ENCODE data around the gene E2F2. TPM values are rescaled to one million over a fixed set of nuclear protein-coding genes. Genes with fewer than 3 reads are reported as not detected.

Gene E2F2
- total and polyA plus RNA-seq, 2 of the 4 experiments (the other 2 are of a cell fraction) = 0.36 to 0.51 TPM

DNA sequence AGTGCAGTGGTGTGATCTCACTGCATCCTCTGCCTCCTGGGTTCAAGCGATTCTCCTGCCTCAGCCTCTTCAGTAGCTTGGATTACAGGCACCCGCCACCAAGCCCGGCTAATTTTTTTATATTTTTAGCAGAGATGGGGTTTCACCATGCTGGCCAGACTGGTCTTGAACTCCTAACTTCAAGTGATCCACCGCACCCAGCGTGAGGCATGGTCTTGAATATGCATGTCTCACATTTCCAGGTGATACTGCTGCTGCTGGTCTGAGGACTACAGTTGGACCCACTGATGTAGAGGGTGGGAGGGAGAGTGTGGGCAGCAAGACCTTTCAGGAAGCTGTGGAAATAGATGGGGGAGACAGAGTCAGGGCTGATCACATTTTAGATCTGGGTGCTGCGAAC, 25.2 kb downstream of the E2F2 start:
- Histone ChIP-seq H4K91ac (ENCODE audit: insufficient read depth, low read depth, low read length) (no peak overlapping the region), H4K20me1 (ENCODE audit: insufficient read depth, low read length) (no peaks in the 10 kb centered on the region), H2AK9ac (replicated peaks; ENCODE audit: low read depth, low read length, poor library complexity) (no peak overlapping the region), H3K4me2 (ENCODE audit: low read depth, low read length) (no peak overlapping the region), H2AFZ (replicated peaks; ENCODE audit: low read length, poor library complexity) (no peak overlapping the region), H3K9me1 (ENCODE audit: insufficient read depth, low read length) (no peaks in the 10 kb centered on the region), H4K5ac (ENCODE audit: low read depth, low read length) (no peak overlapping the region), H3K9ac (ENCODE audit: low read depth, low read length) (no peak overlapping the region), H4K8ac (ENCODE audit: low read depth in 2 of 2, low read length in 2 of 2) (no peak overlapping the region), H3K4ac (ENCODE audit: low read depth, low read length) (no peak overlapping the region), H3K9me3 (ENCODE audit: control insufficient read depth, insufficient read depth, low read length) (no peaks in the 10 kb centered on the region), H3K18ac (ENCODE audit: low read depth, low read length) (no peak overlapping the region), H3K27ac (ENCODE audit: insufficient read depth, low read length) (no peak overlapping the region), H2BK5ac (ENCODE audit: low read depth, low read length, poor library complexity, severe bottlenecking) (no peak overlapping the region), H3K4me3 (ENCODE audit: insufficient read depth, low read depth, low read length) (no peak overlapping the region), H3K23ac (ENCODE audit: low read depth, low read length) (no peak overlapping the region), H2AK5ac (ENCODE audit: low read depth, low read length) (no peak overlapping the region), H3K14ac (replicated peaks; ENCODE audit: low read depth, low read length) (no peak overlapping the region), H3K56ac (ENCODE audit: extremely low read depth, insufficient read depth, low read length) (no peak overlapping the region), H3K4me1 (ENCODE audit: control insufficient read depth, insufficient read depth, low read length) (no peaks in the 10 kb centered on the region), H3K36me3 (ENCODE audit: control insufficient read depth, insufficient read depth, low read length) (peaks cover 2% of the 10 kb centered on the region; the same call in 1 of the 2 replicates), H3K27me3 (ENCODE audit: control insufficient read depth, insufficient read depth, low read length) (no peaks in the 10 kb centered on the region), H2BK120ac (ENCODE audit: low read depth, low read length) (no peak overlapping the region), H2BK20ac (ENCODE audit: low read depth, low read length) (no peak overlapping the region), H3K79me1 (ENCODE audit: low read depth in 1 of 2, low read length in 2 of 2) (no peaks in the 10 kb centered on the region), H2BK15ac (ENCODE audit: low read depth, low read length) (no peak overlapping the region)
- dilution Hi-C loops (cut with HindIII; ENCODE audit: low sequenced_read_pairs, unreplicated experiment) (no loop called here), in situ Hi-C loops (cut with MboI; ENCODE audit: low sequenced_read_pairs) (no loop called here), intact Hi-C loops (cut with micrococcal nuclease) (no loop called here)
- no TSS peak for BruUV-seq (replicated peaks)
- no peak for TF ChIP-seq MAFK (IDR thresholded peaks at IDR 0.05; ENCODE audit: low read depth, low read length)
- no peak for TF ChIP-seq CEBPB (IDR thresholded peaks at IDR 0.05; ENCODE audit: low read depth, low read length)
- TF ChIP-seq, protein P1, sequence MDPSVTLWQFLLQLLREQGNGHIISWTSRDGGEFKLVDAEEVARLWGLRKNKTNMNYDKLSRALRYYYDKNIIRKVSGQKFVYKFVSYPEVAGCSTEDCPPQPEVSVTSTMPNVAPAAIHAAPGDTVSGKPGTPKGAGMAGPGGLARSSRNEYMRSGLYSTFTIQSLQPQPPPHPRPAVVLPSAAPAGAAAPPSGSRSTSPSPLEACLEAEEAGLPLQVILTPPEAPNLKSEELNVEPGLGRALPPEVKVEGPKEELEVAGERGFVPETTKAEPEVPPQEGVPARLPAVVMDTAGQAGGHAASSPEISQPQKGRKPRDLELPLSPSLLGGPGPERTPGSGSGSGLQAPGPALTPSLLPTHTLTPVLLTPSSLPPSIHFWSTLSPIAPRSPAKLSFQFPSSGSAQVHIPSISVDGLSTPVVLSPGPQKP (IDR thresholded peaks at IDR 0.05; ENCODE audit: borderline replicate concordance, low read depth, low read length) = no peak
- no peak for TF ChIP-seq MAZ (IDR thresholded peaks at IDR 0.05; ENCODE audit: borderline replicate concordance, low read depth, low read length)
- TF ChIP-seq MXI1 (IDR thresholded peaks at IDR 0.05; ENCODE audit: borderline replicate concordance, low read depth, low read length) = no peak
- TF ChIP-seq POLR2A (IDR thresholded peaks at IDR 0.05; ENCODE audit: low read depth, low read length) = no peak
- TF ChIP-seq, protein P2, sequence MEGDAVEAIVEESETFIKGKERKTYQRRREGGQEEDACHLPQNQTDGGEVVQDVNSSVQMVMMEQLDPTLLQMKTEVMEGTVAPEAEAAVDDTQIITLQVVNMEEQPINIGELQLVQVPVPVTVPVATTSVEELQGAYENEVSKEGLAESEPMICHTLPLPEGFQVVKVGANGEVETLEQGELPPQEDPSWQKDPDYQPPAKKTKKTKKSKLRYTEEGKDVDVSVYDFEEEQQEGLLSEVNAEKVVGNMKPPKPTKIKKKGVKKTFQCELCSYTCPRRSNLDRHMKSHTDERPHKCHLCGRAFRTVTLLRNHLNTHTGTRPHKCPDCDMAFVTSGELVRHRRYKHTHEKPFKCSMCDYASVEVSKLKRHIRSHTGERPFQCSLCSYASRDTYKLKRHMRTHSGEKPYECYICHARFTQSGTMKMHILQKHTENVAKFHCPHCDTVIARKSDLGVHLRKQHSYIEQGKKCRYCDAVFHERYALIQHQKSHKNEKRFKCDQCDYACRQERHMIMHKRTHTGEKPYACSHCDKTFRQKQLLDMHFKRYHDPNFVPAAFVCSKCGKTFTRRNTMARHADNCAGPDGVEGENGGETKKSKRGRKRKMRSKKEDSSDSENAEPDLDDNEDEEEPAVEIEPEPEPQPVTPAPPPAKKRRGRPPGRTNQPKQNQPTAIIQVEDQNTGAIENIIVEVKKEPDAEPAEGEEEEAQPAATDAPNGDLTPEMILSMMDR (conservative IDR thresholded peaks at IDR 0.05; ENCODE audit: low read depth, low read length) = no peak
- TF ChIP-seq USF2 (IDR thresholded peaks at IDR 0.05; ENCODE audit: low read depth, low read length) = no peak
- no peak for TF ChIP-seq NFE2L2 (IDR thresholded peaks at IDR 0.05; ENCODE audit: low read depth, low read length)
- no peak for ATAC-seq (ENCODE audit: low read depth)
- 100% methylated on average over 2 of the region's 6 CpGs; no CpG with 5 or more reads in 1 of the 2 experiments for WGBS, 2 experiments (ENCODE audit: extremely low coverage in 2 of 2, insufficient read length in 1 of 2)
- ChIA-PET POLR2A (ENCODE audit: unreplicated experiment) (no interaction called here), CTCF (no interaction called here)
- DNase-seq = no peak

Data from IMR-90 (cell line).